Left lung (tissue), 10 donors: ENCODE data around the gene ACTBL2. TPM values are rescaled to one million over a fixed set of nuclear protein-coding genes. Genes with fewer than 3 reads are reported as not detected.

Source experiments
- ATAC-seq: fragments of 200-7000 bp; cut with Tn5 transposase; one replicate; pipeline ENCODE4 v1.9.1; 2020; ENCODE audit warnings: moderate library complexity
- DNase-seq, 4 donors: peaks; one replicate each; pipeline ENCODE4 v3.0.0-alpha.2; 2013 to 2020
- H3K27ac ChIP-seq, 2 donors: fragments of 200-600 bp; sonication (generic) in 1 of 2; one replicate each; pipeline versions ENCODE4 v1.5.0 to v1.8.0; 2020 to 2021
- H3K27me3 ChIP-seq, 2 donors: fragments of 200-600 bp; sonication (generic) in 1 of 2; one replicate each; pipeline versions ENCODE4 v1.5.0 to v1.8.0; 2020 to 2021
- H3K36me3 ChIP-seq, 2 donors: fragments of 200-600 bp; sonication (generic) in 1 of 2; one replicate each; pipeline versions ENCODE4 v1.5.0 to v1.8.0; 2020 to 2021
- H3K4me1 ChIP-seq, 2 donors: fragments of 200-600 bp; one replicate each; pipeline ENCODE4 v1.8.0; 2021
- H3K4me3 ChIP-seq, 2 donors: fragments of 200-600 bp; sonication (generic) in 1 of 2; one replicate each; pipeline versions ENCODE4 v1.5.0 to v1.8.0; 2020 to 2021; ENCODE audit warnings: mild to moderate bottlenecking in 1 of 2
- H3K9me3 ChIP-seq, 2 donors: fragments of 200-600 bp; sonication (generic) in 1 of 2; one replicate each; pipeline versions ENCODE4 v1.5.0 to v1.8.0; 2020 to 2021
- intact Hi-C, 2 donors: fragments of 100-400 bp; cut with DNase I; formaldehyde crosslinking; loops; one replicate each; pipeline versions ENCODE4 v1.11.2 to v1.14.2; 2022
- polyA plus RNA-seq, 6 donors: library from polyadenylated mRNA; unstranded; fragments of 120-200 nt; gene quantifications; one replicate each; pipeline ENCODE4 v1.2.1, GENCODE V29; 2013; ENCODE audit not compliant: insufficient read length in 6 of 6
- total RNA-seq, 2 donors: library from RNA; stranded (reverse); fragmentation: NEBNext Ultra II Directional; extraction: Animal tissue kit (Norgen Biotek cat#: 25700); gene quantifications; one replicate each; pipeline ENCODE4 v1.2.1, GENCODE V29; 2021
- TF ChIP-seq, protein P1 (sequence below), 2 donors: fragments of 200-600 bp; sonication (generic) in 1 of 2; IDR thresholded peaks; one replicate each; pipeline versions ENCODE4 v1.5.0 to v1.8.0; 2021; ENCODE audit warnings: antibody characterized with exemption in 2 of 2
- donor health status: DM: no; HTN: yes; CAD: no.
- donor health status: DM: no; HTN: no; CAD: no.

The ACTBL2 gene
- total and polyA plus RNA-seq, 8 donors, result 0.16 to 0.29 TPM; not detected in 6

DNA sequence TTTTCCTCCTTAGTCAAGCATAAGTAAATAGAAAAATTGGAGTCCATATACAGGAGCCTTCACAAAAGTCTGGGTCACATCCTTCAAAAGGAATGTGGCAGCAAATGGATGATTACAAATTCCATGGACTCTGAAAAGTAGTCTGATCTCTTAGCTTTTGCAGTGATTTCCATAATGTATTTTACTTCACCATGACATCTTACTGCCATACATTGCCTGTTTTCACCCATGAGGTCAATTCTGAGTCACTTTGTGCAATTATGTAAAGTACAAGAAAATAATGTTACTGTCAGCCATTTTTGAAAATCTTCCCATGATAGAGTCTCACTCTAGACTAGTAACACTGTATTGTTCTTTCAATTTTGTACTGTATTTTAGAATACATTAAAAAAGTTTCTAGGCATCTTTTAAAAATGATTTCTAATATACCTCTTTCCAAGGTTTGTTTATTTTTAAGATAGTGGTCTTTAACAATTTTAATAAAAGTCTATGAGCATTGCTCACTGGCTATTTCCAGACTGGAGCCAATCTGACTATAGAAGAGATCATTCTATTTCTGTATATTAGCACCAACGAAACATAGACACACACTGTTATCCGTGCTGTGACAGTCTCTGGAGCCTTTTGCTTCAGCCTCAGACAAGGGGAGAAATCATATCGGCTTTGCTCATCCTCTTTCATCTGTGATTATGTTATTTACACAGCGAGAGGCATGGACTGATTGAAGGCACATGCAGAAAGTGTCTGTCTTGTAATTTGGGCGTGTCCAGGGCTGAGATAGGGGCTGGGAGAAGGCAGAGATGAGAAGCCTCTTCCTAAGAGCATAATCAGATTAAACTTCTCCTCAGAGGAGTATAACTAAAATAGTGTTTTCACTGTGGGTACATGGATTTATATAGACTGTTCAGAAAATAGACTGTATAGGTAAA lies 22.9 kb upstream of the ACTBL2 start:
- no peaks in the 10 kb centered on the region for H3K4me1 ChIP-seq
- no peaks in the 10 kb centered on the region for H3K27me3 ChIP-seq
- ATAC-seq (no peak), DNase-seq (no peak)
- TF ChIP-seq, protein P1, sequence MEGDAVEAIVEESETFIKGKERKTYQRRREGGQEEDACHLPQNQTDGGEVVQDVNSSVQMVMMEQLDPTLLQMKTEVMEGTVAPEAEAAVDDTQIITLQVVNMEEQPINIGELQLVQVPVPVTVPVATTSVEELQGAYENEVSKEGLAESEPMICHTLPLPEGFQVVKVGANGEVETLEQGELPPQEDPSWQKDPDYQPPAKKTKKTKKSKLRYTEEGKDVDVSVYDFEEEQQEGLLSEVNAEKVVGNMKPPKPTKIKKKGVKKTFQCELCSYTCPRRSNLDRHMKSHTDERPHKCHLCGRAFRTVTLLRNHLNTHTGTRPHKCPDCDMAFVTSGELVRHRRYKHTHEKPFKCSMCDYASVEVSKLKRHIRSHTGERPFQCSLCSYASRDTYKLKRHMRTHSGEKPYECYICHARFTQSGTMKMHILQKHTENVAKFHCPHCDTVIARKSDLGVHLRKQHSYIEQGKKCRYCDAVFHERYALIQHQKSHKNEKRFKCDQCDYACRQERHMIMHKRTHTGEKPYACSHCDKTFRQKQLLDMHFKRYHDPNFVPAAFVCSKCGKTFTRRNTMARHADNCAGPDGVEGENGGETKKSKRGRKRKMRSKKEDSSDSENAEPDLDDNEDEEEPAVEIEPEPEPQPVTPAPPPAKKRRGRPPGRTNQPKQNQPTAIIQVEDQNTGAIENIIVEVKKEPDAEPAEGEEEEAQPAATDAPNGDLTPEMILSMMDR (IDR thresholded peaks at IDR 0.05), result no peak
- no peaks in the 10 kb centered on the region for H3K36me3 ChIP-seq
- intact Hi-C loops, result no loop called here
- no peak overlapping the region for H3K4me3 ChIP-seq
- no peaks in the 10 kb centered on the region for H3K9me3 ChIP-seq
- no peak overlapping the region for H3K27ac ChIP-seq

DNA sequence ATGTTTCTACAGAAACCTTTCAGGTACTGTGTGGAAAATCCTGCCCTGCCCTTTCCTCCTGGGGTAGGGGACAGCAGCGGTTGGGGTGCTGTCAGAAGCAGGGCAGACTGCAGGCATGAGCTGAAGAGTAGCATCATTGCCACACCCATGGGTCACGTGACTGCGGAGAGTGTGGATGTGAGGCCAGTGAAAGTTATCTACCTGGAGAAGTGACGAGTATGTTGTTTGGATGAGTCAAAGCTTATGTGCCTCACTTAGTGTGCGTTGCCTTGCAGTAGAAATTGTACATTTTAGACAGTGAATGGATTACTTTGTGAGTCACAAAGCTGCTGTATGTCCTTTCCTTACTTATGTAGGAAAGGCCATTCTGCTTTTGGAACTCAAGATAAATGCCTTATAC lies 21.7 kb upstream of the ACTBL2 start:
- TF ChIP-seq, protein P1 (IDR thresholded peaks at IDR 0.05), result no peak
- Histone ChIP-seq H3K27me3 (no peaks in the 10 kb centered on the region), H3K36me3 (no peaks in the 10 kb centered on the region), H3K9me3 (no peaks in the 10 kb centered on the region), H3K27ac (no peak overlapping the region), H3K4me3 (no peak overlapping the region), H3K4me1 (no peaks in the 10 kb centered on the region)
- intact Hi-C loops, result no loop called here
- ATAC-seq (no peak), DNase-seq (no peak)

DNA sequence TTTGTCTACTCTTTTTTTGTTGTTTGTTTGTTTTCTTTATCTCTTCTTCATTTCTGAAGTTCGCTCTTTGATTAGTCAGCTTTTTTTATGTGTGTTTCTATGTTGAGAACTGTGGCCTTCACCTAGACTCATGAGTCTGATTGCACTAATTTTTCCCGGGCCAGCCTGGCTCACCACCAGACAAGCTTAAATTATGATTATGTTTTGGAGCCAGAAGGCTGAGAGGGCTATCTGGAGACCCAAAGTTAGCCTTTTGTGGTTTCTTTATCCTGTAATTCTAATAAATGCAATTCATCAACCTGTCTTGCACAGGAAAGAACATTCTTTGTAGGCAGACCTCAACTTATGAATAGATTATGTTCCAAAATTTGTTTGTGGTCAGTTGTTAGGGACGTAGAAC lies 20.8 kb upstream of the ACTBL2 start:
- DNase-seq, result no peak
- peak; percentile 9 for ATAC-seq
- H3K27ac ChIP-seq, result no peak overlapping the region

DNA sequence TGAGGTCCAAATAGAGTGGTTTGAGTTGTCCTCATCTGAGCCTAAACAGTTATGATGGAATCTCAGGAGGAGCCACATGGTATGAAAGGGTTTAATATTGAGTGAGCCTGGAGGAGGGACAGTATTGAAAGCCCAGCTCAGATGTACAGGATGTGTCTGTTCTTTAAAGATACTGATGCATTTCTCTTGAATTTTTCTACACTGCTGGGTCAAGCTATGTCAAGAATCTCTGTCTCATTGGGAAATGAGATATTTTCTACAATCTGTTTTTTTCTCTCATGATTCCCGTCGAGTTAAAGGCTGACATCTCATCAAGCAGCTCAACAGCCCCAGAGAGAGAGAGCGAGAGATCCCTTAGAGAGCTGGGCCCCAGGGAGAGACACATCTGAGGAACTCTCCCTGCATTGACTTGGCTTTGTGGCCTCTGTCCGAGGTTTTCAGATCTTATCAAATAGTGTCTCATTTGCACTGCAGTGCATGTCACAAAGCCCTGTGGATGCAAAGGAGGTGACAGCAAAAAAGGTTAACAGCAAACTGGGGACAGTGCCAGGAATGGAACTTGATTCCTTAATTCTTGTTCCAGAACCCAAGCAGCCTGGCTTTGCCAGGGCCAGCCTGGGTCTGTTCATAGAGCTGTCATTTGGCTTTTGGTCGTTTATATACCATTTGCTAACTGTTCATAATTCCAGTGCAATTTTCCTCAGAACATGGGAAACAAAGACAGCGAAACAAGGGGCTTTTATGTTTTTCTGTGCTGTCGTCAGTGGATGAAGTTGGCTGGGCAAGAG lies 19.0 kb upstream of the ACTBL2 start:
- no peaks in the 10 kb centered on the region for H3K4me1 ChIP-seq
- no peaks in the 10 kb centered on the region for H3K36me3 ChIP-seq
- H3K27ac ChIP-seq, result no peak overlapping the region
- intact Hi-C loops, result no loop called here
- TF ChIP-seq, protein P1 (IDR thresholded peaks at IDR 0.05), result no peak
- no peaks in the 10 kb centered on the region for H3K27me3 ChIP-seq
- peak in 2 of 4 donors; percentile 38 to 51 for DNase-seq
- H3K4me3 ChIP-seq, result no peak overlapping the region
- ATAC-seq, result no peak
- no peaks in the 10 kb centered on the region for H3K9me3 ChIP-seq

More for the DNA sequence above, 20.8 kb upstream of the ACTBL2 start:
- Histone ChIP-seq H3K27me3 (no peaks in the 10 kb centered on the region), H3K4me3 (no peak overlapping the region), H3K9me3 (no peaks in the 10 kb centered on the region), H3K4me1 (no peaks in the 10 kb centered on the region), H3K36me3 (no peaks in the 10 kb centered on the region)
- intact Hi-C loops, result no loop called here
- TF ChIP-seq, protein P1 (IDR thresholded peaks at IDR 0.05), result no peak
